Esophagus squamous epithelium (tissue), 4 donors: ENCODE measurements around the gene RASA3.

ENCODE experiments used
- POLR2A ChIP-seq, 4 donors: fragments of 450-650 bp; IDR thresholded peaks; one replicate each; pipeline ENCODE4 v1.6.1; 2017; ENCODE audit warnings: antibody characterized with exemption in 4 of 4, mild to moderate bottlenecking in 4 of 4, moderate library complexity in 3 of 4
- TF ChIP-seq, protein P1 (sequence below), 6 experiments: fragments of 450-650 bp in 4 of 6; fragments of 200-600 bp in 2 of 6; sonication (generic) in 2 of 6; IDR thresholded peaks; one replicate each; pipeline ENCODE4 v1.5.1; 2016 to 2019; ENCODE audit warnings: antibody characterized with exemption in 6 of 6, mild to moderate bottlenecking in 4 of 6, moderate library complexity in 4 of 6

- TF ChIP-seq, protein P1, sequence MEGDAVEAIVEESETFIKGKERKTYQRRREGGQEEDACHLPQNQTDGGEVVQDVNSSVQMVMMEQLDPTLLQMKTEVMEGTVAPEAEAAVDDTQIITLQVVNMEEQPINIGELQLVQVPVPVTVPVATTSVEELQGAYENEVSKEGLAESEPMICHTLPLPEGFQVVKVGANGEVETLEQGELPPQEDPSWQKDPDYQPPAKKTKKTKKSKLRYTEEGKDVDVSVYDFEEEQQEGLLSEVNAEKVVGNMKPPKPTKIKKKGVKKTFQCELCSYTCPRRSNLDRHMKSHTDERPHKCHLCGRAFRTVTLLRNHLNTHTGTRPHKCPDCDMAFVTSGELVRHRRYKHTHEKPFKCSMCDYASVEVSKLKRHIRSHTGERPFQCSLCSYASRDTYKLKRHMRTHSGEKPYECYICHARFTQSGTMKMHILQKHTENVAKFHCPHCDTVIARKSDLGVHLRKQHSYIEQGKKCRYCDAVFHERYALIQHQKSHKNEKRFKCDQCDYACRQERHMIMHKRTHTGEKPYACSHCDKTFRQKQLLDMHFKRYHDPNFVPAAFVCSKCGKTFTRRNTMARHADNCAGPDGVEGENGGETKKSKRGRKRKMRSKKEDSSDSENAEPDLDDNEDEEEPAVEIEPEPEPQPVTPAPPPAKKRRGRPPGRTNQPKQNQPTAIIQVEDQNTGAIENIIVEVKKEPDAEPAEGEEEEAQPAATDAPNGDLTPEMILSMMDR (IDR thresholded peaks at IDR 0.05): no peak
- TF ChIP-seq POLR2A (IDR thresholded peaks at IDR 0.05): peak in 1 of 4 donors; percentile 23
Measured at GRCh38 chr13:114130837-114131582, 1.4 kb downstream of the RASA3 start.
